ENCODE measurements around the gene RYR1.
"Not testable (repeated sequence)": the region's sequence is repeated elsewhere in the genome, so short reads cannot be mapped to it uniquely, and the experiment has no call there.

RYR1 gene

DNA sequence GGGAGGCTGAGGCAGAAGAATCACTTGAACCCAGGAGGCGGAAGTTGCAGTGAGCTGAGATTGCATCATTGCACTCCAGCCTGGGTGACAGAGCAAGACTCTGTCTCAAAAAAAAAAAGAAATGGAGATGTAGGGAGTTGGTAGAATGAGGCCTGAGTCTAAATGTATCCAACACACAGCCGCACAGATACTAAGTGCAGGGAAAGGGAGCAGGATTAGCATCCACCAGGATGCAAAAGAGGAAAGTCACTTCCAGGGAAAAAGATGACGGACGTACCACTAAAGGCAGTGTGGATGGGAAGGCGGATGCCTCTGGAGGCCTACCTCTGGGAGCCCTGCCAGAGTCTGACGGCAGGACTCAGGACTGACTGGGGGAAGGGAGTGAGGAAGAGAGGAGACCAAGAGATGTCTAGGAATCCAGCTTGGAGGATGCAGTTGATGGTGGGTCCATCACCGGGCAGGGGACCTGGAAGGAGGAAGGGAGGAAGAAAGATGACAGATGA is 23.8 kb upstream of the RYR1 start:
- Histone ChIP-seq H3K27ac (ENCODE audit: extremely low read depth, low read depth, low read length) (no peak overlapping the region), H3K36me3 (ENCODE audit: control insufficient read depth in 2 of 2, insufficient read depth in 1 of 2, low read length in 2 of 2) (peaks cover 14 to 26% of the 10 kb centered on the region in 2 experiments; a peak in 2 of 3 replicates), H3K9me3 (ENCODE audit: control insufficient read depth, insufficient read depth, low read depth, low read length) (no peaks in the 10 kb centered on the region), H3K4me3 (ENCODE audit: low read depth, low read length) (no peak overlapping the region), H3K4me1 (ENCODE audit: control insufficient read depth, insufficient read depth, low read length) (no peaks in the 10 kb centered on the region)
- no peak for TF ChIP-seq ZNF426 (tag by site-specific recombination; IDR thresholded peaks at IDR 0.05)
- TF ChIP-seq GLIS1 (tag by site-specific recombination; IDR thresholded peaks at IDR 0.05) = 0 out of 2 replicates have a peak, but pooled peaks have one; percentile 14
- peak; percentile 60 for TF ChIP-seq PRDM1 (tag by site-specific recombination; IDR thresholded peaks at IDR 0.05)
- 0 out of 2 replicates have a peak, but pooled peaks have one; percentile 37 for TF ChIP-seq YY2 (tag by site-specific recombination; IDR thresholded peaks at IDR 0.05)
- TF ChIP-seq ZSCAN23 (tag by site-specific recombination; IDR thresholded peaks at IDR 0.05) = no peak
- TF ChIP-seq KLF8 (tag by site-specific recombination; IDR thresholded peaks at IDR 0.05) = peak; percentile 41
- peak; percentile 19; the same call in 1 of the 2 replicates for TF ChIP-seq ZBTB20 (tag by site-specific recombination; IDR thresholded peaks at IDR 0.05)
- 0 out of 2 replicates have a peak, but pooled peaks have one; percentile 35 for TF ChIP-seq IKZF3 (tag by site-specific recombination; IDR thresholded peaks at IDR 0.05)
- TF ChIP-seq ZBTB17 (tag by site-specific recombination; IDR thresholded peaks at IDR 0.05) = peak; percentile 91
- 0 out of 2 replicates have a peak, but pooled peaks have one; percentile 23 for TF ChIP-seq SP7 (tag by site-specific recombination; IDR thresholded peaks at IDR 0.05)
- TF ChIP-seq, protein P1, sequence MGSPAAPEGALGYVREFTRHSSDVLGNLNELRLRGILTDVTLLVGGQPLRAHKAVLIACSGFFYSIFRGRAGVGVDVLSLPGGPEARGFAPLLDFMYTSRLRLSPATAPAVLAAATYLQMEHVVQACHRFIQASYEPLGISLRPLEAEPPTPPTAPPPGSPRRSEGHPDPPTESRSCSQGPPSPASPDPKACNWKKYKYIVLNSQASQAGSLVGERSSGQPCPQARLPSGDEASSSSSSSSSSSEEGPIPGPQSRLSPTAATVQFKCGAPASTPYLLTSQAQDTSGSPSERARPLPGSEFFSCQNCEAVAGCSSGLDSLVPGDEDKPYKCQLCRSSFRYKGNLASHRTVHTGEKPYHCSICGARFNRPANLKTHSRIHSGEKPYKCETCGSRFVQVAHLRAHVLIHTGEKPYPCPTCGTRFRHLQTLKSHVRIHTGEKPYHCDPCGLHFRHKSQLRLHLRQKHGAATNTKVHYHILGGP (tag by site-specific recombination; IDR thresholded peaks at IDR 0.05) = peak; percentile 60; the same call in 1 of the 2 replicates
- peak; percentile 87 for TF ChIP-seq ZNF600 (tag by site-specific recombination; IDR thresholded peaks at IDR 0.05)
- TF ChIP-seq, protein P2, sequence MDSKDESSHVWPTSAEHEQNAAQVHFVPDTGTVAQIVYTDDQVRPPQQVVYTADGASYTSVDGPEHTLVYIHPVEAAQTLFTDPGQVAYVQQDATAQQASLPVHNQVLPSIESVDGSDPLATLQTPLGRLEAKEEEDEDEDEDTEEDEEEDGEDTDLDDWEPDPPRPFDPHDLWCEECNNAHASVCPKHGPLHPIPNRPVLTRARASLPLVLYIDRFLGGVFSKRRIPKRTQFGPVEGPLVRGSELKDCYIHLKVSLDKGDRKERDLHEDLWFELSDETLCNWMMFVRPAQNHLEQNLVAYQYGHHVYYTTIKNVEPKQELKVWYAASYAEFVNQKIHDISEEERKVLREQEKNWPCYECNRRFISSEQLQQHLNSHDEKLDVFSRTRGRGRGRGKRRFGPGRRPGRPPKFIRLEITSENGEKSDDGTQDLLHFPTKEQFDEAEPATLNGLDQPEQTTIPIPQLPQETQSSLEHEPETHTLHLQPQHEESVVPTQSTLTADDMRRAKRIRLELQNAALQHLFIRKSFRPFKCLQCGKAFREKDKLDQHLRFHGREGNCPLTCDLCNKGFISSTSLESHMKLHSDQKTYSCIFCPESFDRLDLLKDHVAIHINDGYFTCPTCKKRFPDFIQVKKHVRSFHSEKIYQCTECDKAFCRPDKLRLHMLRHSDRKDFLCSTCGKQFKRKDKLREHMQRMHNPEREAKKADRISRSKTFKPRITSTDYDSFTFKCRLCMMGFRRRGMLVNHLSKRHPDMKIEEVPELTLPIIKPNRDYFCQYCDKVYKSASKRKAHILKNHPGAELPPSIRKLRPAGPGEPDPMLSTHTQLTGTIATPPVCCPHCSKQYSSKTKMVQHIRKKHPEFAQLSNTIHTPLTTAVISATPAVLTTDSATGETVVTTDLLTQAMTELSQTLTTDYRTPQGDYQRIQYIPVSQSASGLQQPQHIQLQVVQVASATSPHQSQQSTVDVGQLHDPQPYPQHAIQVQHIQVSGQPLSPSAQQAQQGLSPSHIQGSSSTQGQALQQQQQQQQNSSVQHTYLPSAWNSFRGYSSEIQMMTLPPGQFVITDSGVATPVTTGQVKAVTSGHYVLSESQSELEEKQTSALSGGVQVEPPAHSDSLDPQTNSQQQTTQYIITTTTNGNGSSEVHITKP (tag by site-specific recombination; IDR thresholded peaks at IDR 0.05) = peak; percentile 88
- 0 out of 2 replicates have a peak, but pooled peaks have one; percentile 5 for TF ChIP-seq SP2 (tag by site-specific recombination; IDR thresholded peaks at IDR 0.05)
- peak; percentile 56 for TF ChIP-seq ZFP69B (tag by site-specific recombination; IDR thresholded peaks at IDR 0.05)
- 0 out of 2 replicates have a peak, but pooled peaks have one; percentile 61 for TF ChIP-seq KLF16 (tag by site-specific recombination; IDR thresholded peaks at IDR 0.05)
- TF ChIP-seq, protein P3, sequence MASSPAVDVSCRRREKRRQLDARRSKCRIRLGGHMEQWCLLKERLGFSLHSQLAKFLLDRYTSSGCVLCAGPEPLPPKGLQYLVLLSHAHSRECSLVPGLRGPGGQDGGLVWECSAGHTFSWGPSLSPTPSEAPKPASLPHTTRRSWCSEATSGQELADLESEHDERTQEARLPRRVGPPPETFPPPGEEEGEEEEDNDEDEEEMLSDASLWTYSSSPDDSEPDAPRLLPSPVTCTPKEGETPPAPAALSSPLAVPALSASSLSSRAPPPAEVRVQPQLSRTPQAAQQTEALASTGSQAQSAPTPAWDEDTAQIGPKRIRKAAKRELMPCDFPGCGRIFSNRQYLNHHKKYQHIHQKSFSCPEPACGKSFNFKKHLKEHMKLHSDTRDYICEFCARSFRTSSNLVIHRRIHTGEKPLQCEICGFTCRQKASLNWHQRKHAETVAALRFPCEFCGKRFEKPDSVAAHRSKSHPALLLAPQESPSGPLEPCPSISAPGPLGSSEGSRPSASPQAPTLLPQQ (tag by site-specific recombination; IDR thresholded peaks at IDR 0.05) = peak; percentile 63
- TF ChIP-seq ZNF785 (tag by site-specific recombination; IDR thresholded peaks at IDR 0.05) = 0 out of 2 replicates have a peak, but pooled peaks have one; percentile 44
- no peak for TF ChIP-seq ZNF677 (tag by site-specific recombination; IDR thresholded peaks at IDR 0.05)
- TF ChIP-seq ZNF16 (tag by site-specific recombination; IDR thresholded peaks at IDR 0.05; ENCODE audit: low read depth) = no peak
- TF ChIP-seq ZNF266 (tag by site-specific recombination; IDR thresholded peaks at IDR 0.05; ENCODE audit: low read depth) = no peak
- TF ChIP-seq GLIS2 (tag by site-specific recombination; IDR thresholded peaks at IDR 0.05) = no peak
- 0 out of 2 replicates have a peak, but pooled peaks have one; percentile 53 for TF ChIP-seq ZNF777 (tag by site-specific recombination; IDR thresholded peaks at IDR 0.05; ENCODE audit: borderline replicate concordance)
- TF ChIP-seq ZBTB21 (tag by site-specific recombination; IDR thresholded peaks at IDR 0.05) = 0 out of 2 replicates have a peak, but pooled peaks have one; percentile 6
- TF ChIP-seq ZNF366 (tag by site-specific recombination; conservative IDR thresholded peaks at IDR 0.05) = peak; percentile 51
- TF ChIP-seq, protein P4, sequence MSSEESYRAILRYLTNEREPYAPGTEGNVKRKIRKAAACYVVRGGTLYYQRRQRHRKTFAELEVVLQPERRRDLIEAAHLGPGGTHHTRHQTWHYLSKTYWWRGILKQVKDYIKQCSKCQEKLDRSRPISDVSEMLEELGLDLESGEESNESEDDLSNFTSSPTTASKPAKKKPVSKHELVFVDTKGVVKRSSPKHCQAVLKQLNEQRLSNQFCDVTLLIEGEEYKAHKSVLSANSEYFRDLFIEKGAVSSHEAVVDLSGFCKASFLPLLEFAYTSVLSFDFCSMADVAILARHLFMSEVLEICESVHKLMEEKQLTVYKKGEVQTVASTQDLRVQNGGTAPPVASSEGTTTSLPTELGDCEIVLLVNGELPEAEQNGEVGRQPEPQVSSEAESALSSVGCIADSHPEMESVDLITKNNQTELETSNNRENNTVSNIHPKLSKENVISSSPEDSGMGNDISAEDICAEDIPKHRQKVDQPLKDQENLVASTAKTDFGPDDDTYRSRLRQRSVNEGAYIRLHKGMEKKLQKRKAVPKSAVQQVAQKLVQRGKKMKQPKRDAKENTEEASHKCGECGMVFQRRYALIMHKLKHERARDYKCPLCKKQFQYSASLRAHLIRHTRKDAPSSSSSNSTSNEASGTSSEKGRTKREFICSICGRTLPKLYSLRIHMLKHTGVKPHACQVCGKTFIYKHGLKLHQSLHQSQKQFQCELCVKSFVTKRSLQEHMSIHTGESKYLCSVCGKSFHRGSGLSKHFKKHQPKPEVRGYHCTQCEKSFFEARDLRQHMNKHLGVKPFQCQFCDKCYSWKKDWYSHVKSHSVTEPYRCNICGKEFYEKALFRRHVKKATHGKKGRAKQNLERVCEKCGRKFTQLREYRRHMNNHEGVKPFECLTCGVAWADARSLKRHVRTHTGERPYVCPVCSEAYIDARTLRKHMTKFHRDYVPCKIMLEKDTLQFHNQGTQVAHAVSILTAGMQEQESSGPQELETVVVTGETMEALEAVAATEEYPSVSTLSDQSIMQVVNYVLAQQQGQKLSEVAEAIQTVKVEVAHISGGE (tag by site-specific recombination; conservative IDR thresholded peaks at IDR 0.05; ENCODE audit: low read depth) = 0 out of 2 replicates have a peak, but pooled peaks have one; percentile 41
- ChIA-PET POLR2A (no interaction called here), CTCF (interaction anchor here (0.6 kb wide), 2 partner anchors 62 to 160 kb away, joined by 3 read pairs; no protein-coding TSS in a partner anchor)

DNA sequence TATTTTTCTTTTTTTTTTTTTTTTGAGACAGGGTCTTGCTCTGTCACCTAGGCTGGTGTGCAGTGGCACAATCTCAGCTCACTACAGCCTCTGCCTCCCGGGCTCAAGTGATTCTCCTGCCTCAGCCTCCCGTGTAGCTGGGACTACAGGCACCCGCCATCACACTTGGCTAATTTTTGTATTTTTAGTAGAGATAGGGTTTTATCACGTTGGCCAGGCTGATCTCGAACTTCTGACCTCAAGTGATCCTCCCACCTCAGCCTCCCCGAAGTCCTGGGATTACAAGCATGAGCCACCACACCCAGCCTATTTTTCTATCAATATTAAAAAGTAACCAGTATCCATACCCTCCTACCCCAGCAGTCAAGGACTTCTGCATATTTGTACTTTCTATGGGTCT is 23.1 kb upstream of the RYR1 start:
- H3K9me3 ChIP-seq (ENCODE audit: control insufficient read depth, insufficient read depth, low read depth, low read length); CTCF ChIA-PET; H3K27ac ChIP-seq (ENCODE audit: extremely low read depth, low read depth, low read length); H3K4me3 ChIP-seq (ENCODE audit: low read depth, low read length); H3K4me1 ChIP-seq (ENCODE audit: control insufficient read depth, insufficient read depth, low read length): not testable (repeated sequence)
- POLR2A ChIA-PET = interaction anchor here (0.7 kb wide), 1 partner anchor 1040 kb away, joined by 3 read pairs; no protein-coding TSS in a partner anchor
- H3K36me3 ChIP-seq (ENCODE audit: control insufficient read depth in 2 of 2, insufficient read depth in 1 of 2, low read length in 2 of 2) = peaks cover 9 to 25% of the 10 kb centered on the region in 2 experiments; a peak in 2 of 3 replicates

All from HEK293 (cell line).